SK-N-DZ (cell line): Measurements from ENCODE around the gene CD24.

ENCODE experiments used
- DNase-seq: peaks from one replicate; pipeline ENCODE4 v3.0.0-alpha.2; 2015; ENCODE audit warnings: low spot score

CD24 gene

DNA sequence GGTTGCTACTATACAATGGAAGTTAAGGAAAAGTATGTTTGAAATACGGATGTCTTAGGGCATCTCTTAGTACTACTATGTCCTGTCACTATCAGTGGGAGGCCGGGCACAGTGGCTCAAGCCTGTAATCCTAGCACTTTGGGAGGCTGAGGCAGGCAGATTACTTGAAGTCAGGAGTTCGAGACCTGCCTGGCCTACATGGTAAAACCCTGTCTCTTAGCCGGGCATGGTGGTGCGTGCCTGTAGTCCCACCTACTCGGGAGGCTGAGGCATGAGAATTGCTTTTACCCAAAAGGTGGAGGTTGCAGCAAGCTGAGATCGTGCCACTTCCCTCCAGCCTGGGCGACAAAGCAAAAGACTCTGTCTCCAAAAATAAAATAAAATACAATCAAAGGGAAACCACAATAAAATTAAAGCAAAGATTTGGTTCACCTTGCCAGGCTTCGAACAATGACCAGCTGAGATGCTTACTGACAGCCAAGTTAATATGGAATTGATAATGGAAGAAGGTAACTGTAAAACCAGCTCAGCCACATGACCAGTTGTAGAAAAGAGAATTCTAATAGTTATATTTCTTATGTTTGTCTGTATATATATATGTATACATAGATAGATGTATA is 6.5 kb downstream of the CD24 start:
- DNase-seq: no peak

DNA sequence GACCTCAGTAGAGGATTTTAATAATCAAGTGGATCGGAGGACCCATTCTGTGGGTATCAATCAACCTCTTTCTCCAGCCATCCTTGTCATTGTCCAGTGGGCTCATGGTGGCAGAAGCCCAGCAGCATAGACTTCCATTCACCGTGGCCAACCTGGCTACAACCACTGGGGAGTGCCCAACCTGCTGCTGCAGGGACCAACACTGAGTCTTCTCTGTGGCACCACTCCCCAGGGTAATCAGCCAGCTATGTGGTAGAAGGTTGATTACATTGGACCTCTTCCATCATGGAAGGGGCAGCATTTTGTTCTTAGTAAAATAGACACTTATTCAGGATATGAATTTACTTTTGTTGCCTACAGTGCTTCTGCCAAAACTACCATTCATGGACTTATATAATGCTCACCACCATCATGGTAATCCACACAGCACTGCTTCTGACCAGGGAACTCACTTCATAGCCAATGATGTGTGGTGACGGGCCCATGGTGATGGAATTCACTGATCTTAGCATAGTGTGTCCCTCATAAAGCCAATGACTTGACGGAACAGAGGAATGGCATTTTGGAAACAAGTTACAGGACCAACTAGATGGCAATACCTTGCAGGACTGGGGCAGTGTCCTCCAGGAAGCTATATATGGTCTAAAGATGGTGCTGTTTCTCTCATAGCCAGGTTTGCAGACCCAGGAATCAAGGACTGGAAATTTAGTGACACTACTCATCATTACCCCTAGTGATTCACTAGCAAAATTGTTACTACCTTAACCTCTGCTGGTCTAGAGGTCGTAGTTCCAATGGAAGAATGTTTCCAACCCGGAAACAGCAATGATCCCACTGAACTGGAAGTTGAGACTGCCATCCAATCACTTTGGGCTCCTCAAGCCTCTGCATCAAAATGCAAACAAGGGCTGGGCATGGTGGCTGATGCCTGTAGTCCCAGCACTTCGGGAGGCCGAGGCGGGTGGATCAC is 7.6 kb downstream of the CD24 start:
- no peak for DNase-seq

- DNase-seq: no peak
These were observed 8.3 kb downstream of the CD24 start for GRCh38 chr6:106966229-106966628.

GRCh38 chr6:106964954-106965353 is 9.6 kb downstream of the CD24 start:
- no peak for DNase-seq

- DNase-seq: no peak
These were observed 10.4 kb downstream of the CD24 start for GRCh38 chr6:106964099-106964498.

DNA sequence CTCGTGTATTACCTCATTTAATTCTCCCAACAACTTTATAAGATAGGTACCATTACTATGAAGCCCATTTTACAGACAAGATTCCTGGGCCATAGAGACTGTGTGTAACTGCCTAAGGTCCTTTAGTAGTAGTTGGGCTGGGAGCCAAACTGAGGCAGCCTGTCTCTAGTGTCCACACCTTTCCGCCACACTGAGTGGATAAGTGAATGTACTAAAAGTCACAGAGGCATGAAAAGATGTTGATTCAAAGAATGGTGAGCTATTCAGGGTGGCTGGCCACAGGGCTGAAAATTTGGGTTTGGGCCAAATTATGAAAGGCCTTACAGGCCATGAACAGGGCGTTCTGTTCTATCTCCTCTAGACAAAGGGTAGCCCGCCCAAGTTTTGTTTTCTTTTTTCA is 11.0 kb downstream of the CD24 start:
- no peak for DNase-seq

DNA sequence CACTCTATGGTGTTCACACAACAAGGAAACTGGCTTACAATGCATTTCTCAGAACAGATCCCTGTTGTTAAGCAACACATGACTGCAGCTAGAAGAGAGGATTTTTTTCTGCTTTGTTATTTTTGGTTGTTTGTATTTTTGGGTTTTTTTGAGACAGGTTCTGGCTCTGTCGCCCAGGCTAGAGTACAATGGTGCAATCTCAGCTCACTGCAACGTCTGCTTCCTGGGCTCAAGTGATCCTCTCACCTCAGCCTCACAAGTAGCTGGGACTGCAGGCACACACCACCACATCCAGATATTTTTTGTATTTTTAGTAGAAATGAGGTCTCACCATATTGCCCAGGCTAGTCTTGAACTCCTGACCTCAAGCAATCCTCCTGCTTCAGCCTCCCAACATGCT is 12.7 kb downstream of the CD24 start:
- DNase-seq: no peak

DNA sequence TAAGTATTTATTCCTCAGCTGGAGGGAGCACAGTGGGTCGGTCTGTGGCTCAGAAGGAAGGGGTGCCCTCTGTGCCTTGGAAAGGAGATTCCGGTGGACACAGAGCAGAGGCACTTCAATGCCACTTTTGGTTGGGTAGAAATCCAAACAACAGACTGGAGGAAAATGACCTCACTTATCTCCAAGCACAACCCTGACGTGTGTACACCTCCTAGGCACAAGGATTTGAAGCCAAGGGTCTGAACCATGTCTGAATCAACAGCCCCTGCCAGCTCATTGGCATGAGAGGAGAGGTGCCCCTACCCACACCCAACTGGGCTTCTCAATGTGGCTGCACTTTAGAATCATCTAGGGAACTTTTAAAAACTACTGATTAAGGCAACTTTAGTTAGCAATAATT is 13.4 kb downstream of the CD24 start:
- DNase-seq: no peak

DNA sequence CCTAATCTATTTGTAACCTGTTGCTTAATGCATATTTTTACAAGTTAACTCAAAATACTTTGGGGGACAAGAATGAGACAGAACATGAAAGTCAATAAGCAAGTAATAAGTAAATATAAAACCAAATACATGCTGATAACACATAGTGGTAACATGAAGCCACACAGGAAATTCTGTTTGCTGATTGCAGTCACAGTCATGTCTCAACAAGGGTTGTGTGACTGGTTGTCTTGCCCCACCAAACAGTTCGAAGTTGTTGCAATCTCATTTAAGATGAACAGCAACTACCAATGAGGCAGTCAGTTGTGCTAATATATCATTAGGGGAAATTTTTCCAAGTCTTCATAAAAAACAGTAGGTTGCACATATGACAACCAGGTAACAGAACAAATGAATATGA is 14.5 kb downstream of the CD24 start:
- DNase-seq: no peak

- DNase-seq: no peak
These were observed 34.7 kb downstream of the CD24 start for GRCh38 chr6:106939848-106940247.

DNA sequence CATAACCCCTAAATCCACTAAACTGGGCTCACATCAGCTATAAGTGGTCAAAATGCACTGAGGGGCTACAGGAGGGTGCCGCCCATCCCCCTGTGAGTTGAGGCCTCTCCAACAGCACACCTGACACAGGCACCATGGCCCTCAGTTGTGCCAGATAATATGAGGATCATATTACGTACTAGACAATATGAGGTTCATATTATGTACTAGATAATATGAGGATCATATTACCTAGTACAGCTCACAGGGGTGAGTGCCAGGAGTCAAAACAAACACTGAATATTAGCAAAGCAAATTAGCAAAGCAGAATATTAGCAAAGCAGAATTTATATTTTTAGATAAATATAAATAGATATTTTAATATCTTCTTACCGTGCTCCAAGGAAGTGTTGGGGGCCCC is 35.3 kb downstream of the CD24 start:
- DNase-seq: no peak

DNA sequence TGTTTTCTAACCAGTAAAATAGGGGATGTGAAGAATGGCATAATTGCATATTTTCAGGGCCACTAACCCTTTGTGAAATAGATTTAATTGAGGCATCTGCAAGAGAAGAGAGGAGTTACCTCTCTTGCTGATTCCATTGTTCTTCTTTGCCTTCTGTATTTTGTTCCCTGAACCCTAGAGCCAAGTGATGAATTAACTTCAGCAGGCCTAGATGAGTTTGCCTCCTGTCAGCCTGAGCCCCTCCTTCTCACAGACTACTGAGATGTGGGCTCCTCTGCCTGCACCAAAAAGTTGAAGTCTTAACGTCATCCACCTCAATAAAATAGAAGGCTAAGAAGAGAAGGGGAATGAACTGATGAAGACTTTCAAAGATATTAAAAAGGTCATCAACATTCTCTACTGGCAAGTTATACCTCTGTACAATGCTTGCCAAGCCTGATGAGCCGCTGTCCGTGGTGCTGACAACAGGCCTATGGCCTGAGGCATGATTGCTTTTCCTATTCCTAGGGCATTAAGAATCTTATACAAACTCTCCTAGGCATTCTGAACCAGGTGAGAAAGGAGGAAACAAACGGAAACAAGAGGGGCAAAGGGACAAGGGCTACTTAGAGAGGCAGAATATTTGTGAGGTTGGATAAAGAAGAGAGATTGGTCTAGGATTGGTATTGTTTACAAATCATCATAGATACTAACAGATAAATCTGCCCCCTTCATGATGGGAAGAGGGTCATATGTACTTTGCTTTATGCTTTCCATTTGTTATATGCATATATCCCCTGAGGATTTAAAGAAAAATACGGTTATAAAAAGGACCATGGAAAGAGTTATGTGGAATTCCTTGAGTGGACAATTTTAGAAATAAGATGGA is 46.8 kb downstream of the CD24 start:
- no peak for DNase-seq

DNA sequence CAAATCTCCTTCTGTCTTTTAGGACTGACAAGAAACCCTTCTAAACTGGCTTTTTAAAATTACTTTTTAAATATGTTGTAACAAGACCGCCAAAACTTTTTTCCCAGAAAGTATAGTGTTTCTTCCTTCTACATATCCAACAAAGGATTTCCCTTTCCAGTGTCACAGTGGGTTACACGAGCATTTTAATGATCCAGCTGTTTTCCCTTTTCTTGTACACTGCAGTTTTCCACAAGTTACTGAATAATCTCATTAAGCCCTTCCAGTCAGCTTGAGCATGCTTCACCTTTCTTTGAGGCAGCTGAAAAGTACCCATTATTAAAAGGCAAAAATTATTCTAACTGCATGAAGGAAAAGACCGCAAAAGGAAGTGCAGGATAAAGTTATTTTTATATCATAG is 48.6 kb downstream of the CD24 start:
- no peak for DNase-seq

DNA sequence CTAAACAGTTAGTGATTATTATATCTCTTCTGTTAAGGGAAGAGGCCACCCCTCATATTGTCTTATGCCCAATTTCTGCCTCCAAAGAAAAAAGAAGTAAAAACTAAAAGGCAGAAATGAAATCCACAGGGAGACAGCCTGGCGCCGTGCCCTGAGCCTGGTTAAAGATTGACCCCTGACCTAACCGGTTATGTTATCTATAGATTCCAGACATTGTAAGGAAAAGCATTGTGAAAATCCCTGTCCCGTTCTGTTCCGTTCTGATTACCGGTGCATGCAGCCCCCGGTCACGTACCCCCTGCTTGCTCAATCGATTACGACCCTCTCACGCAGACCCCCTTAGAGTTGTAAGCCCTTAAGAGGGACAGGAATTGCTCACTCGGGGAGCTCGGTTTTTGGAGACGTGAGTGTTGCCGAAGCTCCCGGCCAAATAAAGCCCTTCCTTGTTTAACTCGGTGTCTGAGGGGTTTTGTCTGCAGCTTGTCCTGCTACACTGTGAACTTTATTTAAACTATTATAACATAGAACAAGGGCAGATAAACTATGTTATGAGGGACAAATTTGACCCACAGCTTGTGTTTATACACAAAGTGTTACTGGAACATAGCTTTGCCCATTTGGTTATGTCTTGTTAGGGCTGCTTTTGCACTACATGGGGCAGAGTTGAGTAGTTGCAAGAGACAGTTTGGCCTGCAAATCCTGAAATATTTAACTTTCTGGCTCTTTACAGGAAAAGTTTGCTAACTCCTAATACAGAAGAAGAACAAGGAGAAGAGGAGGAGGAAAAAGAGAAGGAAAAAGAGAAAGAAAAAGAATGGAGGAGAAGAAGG is 49.6 kb downstream of the CD24 start:
- no peak for DNase-seq

GRCh38 chr6:106922626-106923025 is 51.9 kb downstream of the CD24 start:
- no peak for DNase-seq
